Small intestine (tissue), 7 donors: Measurements from ENCODE around the gene RMI2. TPM values are rescaled to one million over a fixed set of nuclear protein-coding genes. Genes with fewer than 3 reads are reported as not detected.

ENCODE experiments used
- DNase-seq, 2 donors: peaks; one replicate each; pipeline versions ENCODE4 v3.0.0 to v3.0.0-alpha.2; 2013
- FAIRE-seq: peaks from 2 replicates; lab custom pipeline; 2012; peaks lifted over from hg19 to GRCh38; lab: Jason Lieb, UNC
- H3K27ac ChIP-seq, 3 donors: one replicate each; pipeline ENCODE4 v1.5.1; 2013; ENCODE audit warnings: low read length in 2 of 3, mild to moderate bottlenecking in 2 of 3, control low read depth in 1 of 3, inconsistent platforms in 1 of 3, low read depth in 1 of 3, moderate library complexity in 1 of 3
- H3K27me3 ChIP-seq, 3 donors: one replicate each; pipeline ENCODE4 v1.6.1; 2013; ENCODE audit warnings: low read length in 3 of 3, inconsistent platforms in 1 of 3; ENCODE audit not compliant: control insufficient read depth in 3 of 3, insufficient read depth in 3 of 3
- H3K36me3 ChIP-seq, 3 donors: one replicate each; pipeline ENCODE4 v1.6.1; 2013; ENCODE audit warnings: low read length in 3 of 3, inconsistent platforms in 1 of 3, low read depth in 1 of 3, mild to moderate bottlenecking in 1 of 3, moderate library complexity in 1 of 3; ENCODE audit not compliant: control insufficient read depth in 3 of 3, insufficient read depth in 2 of 3
- H3K4me1 ChIP-seq, 3 donors: one replicate each; pipeline ENCODE4 v1.6.1; 2013; ENCODE audit warnings: low read length in 2 of 3, inconsistent platforms in 1 of 3, low read depth in 1 of 3, mild to moderate bottlenecking in 1 of 3, moderate library complexity in 1 of 3; ENCODE audit not compliant: control insufficient read depth in 3 of 3, insufficient read depth in 2 of 3
- H3K4me3 ChIP-seq, 3 donors: one replicate each; pipeline ENCODE4 v1.5.1; 2013; ENCODE audit warnings: low read length in 3 of 3, control low read depth in 1 of 3, inconsistent platforms in 1 of 3, low read depth in 1 of 3, mild to moderate bottlenecking in 1 of 3, moderate library complexity in 1 of 3
- H3K9me3 ChIP-seq, 2 donors: one replicate each; pipeline ENCODE4 v1.6.1; 2013; ENCODE audit warnings: low read depth in 1 of 2, low read length in 1 of 2; ENCODE audit not compliant: control insufficient read depth in 2 of 2, insufficient read depth in 1 of 2
- WGBS, 3 donors: extraction: QIAGEN DNeasy Blood & Tissue Kit; methylation state at CpG; one replicate each; pipeline ENCODE4 v1.1.7; 2013; 5-methylcytosine and 5-hydroxymethylcytosine counted together
- polyA plus RNA-seq, 4 donors: library from polyadenylated mRNA; stranded (reverse) in 3 of 4; unstranded in 1 of 4; fragments of 200-250 nt in 3 of 4; fragments of 120-200 nt in 1 of 4; gene quantifications; one replicate each; pipeline versions ENCODE4 v1.2.1 to v1.2.3, GENCODE V29; 2013
- donor health status: healthy with polysubstance abuse.
- donor health status: control.
- donor health status: control.
- donor health status: Bipolar disorder and iron deficiency.
- donor health status: healthy.

Gene RMI2
- polyA plus RNA-seq, 4 donors, result 1.4 to 14.6 (median 8.6) TPM

DNA sequence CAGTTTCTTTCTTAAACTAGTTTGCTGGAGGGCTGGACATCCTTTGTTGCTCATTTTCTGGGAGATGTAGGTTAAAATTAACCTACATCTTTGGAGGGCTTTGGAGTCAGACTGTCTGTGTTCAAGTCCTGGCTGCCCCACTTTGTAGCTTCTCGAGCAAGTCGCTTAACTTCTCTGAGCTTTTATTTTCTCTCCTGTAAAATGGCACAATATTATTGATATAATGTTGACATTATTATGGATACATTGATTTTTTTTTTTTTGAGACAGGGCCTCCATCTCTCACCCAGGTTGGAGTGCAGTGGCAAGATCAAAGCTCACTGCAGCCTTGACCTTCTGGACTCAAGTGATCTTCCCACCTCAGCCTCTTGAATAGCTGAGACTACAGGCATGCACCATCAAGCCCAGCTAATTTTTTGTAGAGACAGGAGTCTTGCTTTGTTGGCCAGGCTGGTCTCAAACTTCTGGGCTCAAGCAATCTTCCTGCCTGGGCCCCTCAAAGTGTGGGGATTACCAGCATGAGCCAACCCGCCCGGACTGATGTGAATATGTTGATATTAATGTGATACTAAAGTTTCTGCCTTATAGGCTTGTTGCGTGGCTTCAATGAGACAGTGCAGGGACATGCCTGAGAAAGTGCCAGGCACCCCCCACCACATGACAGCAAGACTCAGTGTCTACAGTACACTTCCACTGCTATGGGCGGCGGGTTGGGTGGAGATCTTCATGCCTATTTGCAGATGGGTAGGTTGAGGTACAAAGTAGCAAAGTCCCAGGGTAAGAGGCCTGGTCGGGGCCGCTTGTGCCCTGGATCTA lies 31.6 kb upstream of the RMI2 start:
- no peaks in the 10 kb centered on the region for H3K27me3 ChIP-seq
- H3K9me3 ChIP-seq, result no peaks in the 10 kb centered on the region
- WGBS, 3 donors, result 90 to 95% (median 93%) methylated on average over 9 of the region's 9 CpGs
- DNase-seq, result peak in 1 of 2 donors; percentile 11
- H3K27ac ChIP-seq, result no peak overlapping the region
- H3K4me1 ChIP-seq, result peaks cover 0 to 7% (median 0%) of the 10 kb centered on the region in 3 donors
- no peaks in the 10 kb centered on the region for H3K36me3 ChIP-seq
- FAIRE-seq, result no peak
- H3K4me3 ChIP-seq, result no peak overlapping the region

DNA sequence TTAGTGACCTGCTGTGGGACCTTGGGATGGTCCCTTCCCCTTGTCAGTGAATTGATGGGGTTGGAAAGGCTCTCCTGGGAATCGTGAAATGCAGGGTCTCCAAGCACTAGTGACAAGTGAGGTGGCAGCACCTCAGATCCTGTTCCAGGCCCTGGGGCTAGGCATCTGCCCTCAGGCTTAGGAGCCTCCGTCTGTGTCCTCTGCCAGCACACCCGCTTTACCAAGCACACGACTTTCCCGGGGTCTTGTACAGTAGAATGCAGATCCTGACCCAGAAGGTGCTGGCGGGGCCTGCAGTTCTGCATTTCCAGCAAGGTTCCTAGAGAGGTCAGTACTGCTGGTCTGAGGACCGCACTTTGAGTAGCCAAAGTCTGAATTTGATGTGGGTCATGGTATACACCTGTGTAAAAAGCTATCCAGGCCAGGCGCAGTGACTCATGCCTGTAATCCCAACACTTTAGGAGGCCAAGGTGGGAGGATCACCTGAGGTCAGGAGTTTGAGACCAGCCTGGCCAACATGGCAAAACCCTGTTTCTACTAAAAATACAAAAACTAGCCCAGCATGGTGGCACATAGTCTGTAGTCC lies 30.9 kb upstream of the RMI2 start:
- Histone ChIP-seq H3K4me1 (peaks cover 0 to 7% (median 0%) of the 10 kb centered on the region in 3 donors), H3K27me3 (no peaks in the 10 kb centered on the region), H3K4me3 (no peak overlapping the region), H3K9me3 (no peaks in the 10 kb centered on the region), H3K36me3 (no peaks in the 10 kb centered on the region), H3K27ac (no peak overlapping the region)
- no peak for FAIRE-seq
- DNase-seq, result no peak
- 91 to 96% (median 95%) methylated on average over 8 of the region's 8 CpGs for WGBS, 3 donors

GRCh38 chr16:11315510-11315909 lies 29.7 kb upstream of the RMI2 start:
- Histone ChIP-seq H3K9me3 (no peaks in the 10 kb centered on the region), H3K4me3 (no peak overlapping the region), H3K27me3 (no peaks in the 10 kb centered on the region), H3K27ac (no peak overlapping the region), H3K36me3 (no peaks in the 10 kb centered on the region), H3K4me1 (peaks cover 0 to 7% (median 0%) of the 10 kb centered on the region in 3 donors)
- DNase-seq (no peak), FAIRE-seq (no peak)
- WGBS, 3 donors, result 61 to 71% (median 68%) methylated on average over 13 of the region's 13 CpGs

DNA sequence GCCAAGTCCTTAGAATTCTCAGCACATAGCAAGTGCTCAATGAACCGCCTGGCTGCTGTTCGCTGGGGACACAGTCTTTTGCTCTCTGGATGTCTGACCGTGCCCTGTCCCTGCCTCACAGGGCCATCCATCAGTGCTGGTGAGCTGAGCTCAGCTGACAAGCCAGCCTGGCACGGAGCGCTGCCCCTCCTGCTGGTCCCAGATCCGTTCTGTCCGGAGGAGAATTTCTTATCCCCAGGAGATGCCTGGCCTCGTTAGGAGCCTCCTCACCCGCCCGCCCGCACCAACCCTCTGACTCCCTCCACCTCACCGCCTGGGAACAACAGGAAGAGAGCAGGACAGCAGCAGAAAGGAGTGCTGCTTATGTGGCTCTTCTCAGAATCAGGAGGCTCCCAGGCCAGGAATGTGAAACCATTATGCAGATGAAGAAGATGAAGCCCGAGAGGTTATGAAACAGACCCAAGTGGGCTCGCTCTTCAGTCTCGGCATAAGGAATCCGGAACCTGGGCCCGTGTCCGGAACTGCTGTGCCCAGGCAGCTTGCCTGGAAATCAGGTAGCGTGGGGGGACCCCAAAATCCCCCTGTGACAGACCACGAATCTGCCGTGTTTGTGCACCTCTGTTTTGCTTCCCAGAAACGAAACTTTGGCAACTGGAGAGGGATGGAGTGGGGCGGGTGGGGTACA lies 28.8 kb upstream of the RMI2 start:
- FAIRE-seq (no peak), DNase-seq (no peak)
- Histone ChIP-seq H3K27me3 (no peaks in the 10 kb centered on the region), H3K4me1 (peaks cover 0 to 7% (median 0%) of the 10 kb centered on the region in 3 donors), H3K9me3 (no peaks in the 10 kb centered on the region), H3K4me3 (no peak overlapping the region), H3K27ac (no peak overlapping the region), H3K36me3 (no peaks in the 10 kb centered on the region)
- WGBS, 3 donors, result 82 to 92% (median 84%) methylated on average over 23 of the region's 23 CpGs

DNA sequence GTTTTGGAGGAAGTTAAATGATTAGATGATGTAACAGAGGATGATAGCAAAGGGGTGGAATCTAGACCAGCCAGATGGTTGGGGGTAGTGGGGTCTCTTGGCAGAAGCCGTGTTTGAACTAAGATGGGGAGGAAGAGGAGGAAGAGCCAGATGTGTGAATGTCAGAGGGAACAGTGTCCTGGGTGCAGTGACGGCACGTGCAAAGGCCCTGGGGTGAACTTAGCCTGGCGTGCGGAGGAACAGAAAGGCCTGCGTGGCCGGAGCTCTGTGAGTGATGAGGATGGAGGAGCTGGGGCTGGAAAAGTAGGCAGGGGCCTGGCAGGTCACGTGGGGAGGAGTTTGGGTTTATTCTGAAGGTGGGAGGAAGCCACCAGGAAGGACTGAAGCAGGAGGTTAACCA lies 26.4 kb upstream of the RMI2 start:
- FAIRE-seq (no peak), DNase-seq (no peak)
- Histone ChIP-seq H3K27me3 (no peaks in the 10 kb centered on the region), H3K36me3 (no peaks in the 10 kb centered on the region), H3K9me3 (no peaks in the 10 kb centered on the region), H3K4me1 (no peaks in the 10 kb centered on the region), H3K4me3 (no peak overlapping the region), H3K27ac (no peak overlapping the region)
- WGBS, 3 donors, result 82 to 91% (median 89%) methylated on average over 8 of the region's 8 CpGs

DNA sequence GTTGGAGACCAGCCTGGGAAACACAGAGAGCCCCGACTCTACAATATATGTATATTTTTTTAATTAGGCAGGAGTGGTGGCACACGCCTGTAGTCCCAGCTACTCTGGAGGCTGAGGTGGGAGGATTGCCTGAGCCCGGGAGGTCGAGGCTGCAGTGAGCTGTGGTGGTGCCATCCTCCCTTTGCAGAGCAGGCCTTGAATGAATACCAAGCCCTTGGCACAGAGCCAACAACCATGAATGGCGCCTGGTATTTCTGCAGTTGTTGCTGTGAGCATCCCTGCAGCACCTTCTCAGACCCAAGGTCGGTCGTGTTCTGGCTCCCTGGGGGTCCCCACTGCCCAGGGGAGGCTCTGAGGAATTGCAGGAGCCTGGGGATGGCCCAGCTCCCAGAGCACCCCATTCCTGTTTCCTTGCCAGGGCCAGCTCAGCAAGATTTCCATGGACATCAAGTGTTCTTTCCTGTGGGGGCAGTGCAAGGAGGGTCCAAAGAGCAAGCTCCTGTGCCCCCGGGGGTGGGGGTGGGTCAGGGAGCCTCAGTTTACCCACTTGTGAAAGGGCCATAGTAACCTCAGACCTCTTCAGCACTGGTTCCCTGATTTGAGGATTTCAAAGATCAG lies 25.6 kb upstream of the RMI2 start:
- 35 to 65% (median 51%) methylated on average over 8 of the region's 8 CpGs for WGBS, 3 donors
- Histone ChIP-seq H3K9me3 (no peaks in the 10 kb centered on the region), H3K36me3 (no peaks in the 10 kb centered on the region), H3K27me3 (no peaks in the 10 kb centered on the region), H3K4me3 (no peak overlapping the region), H3K4me1 (no peaks in the 10 kb centered on the region), H3K27ac (no peak overlapping the region)
- FAIRE-seq (no peak), DNase-seq (peak in 1 of 2 donors; percentile 45)

- 58 to 76% (median 61%) methylated on average over 10 of the region's 10 CpGs for WGBS, 3 donors
These were observed 25.1 kb upstream of the RMI2 start for GRCh38 chr16:11320170-11320569.

DNA sequence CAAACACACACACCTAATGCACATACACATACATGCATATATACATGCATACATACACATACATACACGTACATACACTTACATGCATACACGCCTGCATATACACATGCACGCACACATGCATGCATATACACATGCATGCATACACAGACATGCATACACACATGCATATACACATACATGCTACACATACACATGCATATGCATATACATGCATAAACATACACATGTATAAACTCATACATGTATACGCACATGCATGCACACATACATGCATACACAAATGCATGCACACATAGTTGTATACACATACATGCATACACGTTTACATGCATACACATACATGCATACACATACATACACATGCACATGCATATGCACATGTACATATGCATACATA lies 23.6 kb upstream of the RMI2 start:
- FAIRE-seq, result no peak

More at GRCh38 chr16:11320170-11320569, 25.1 kb upstream of the RMI2 start:
- Histone ChIP-seq H3K27me3 (no peaks in the 10 kb centered on the region), H3K36me3 (no peaks in the 10 kb centered on the region), H3K9me3 (no peaks in the 10 kb centered on the region), H3K4me3 (no peak overlapping the region), H3K4me1 (no peaks in the 10 kb centered on the region), H3K27ac (no peak overlapping the region)
- no peak for DNase-seq
- no peak for FAIRE-seq

More for the DNA sequence above, 23.6 kb upstream of the RMI2 start:
- Histone ChIP-seq H3K4me3 (no peak overlapping the region), H3K4me1 (no peaks in the 10 kb centered on the region), H3K9me3 (no peaks in the 10 kb centered on the region), H3K27me3 (no peaks in the 10 kb centered on the region), H3K36me3 (no peaks in the 10 kb centered on the region), H3K27ac (no peak overlapping the region)
- no peak for DNase-seq
- WGBS, 3 donors, result 82 to 93% (median 84%) methylated on average over 5 of the region's 5 CpGs
